Mucosa of gallbladder (tissue), 1 donor: ENCODE data around the gene ITGB1BP2. TPM values are rescaled to one million over a fixed set of nuclear protein-coding genes. Genes with fewer than 3 reads are reported as not detected.
"Not testable (repeated sequence)": the region's sequence is repeated elsewhere in the genome, so short reads cannot be mapped to it uniquely, and the experiment has no call there.

Experiments used
- DNase-seq: peaks from one replicate; pipeline ENCODE4 v3.0.0-alpha.2; 2020; ENCODE audit warnings: low spot score
- total RNA-seq: library from RNA; stranded (reverse); gene quantifications from one replicate; pipeline ENCODE4 v1.2.1, GENCODE V29; 2021
- donor health status: DM: no; HTN: no; CAD: no.

Gene ITGB1BP2
- total RNA-seq, 1 donor from 2014 or later = 7.0 TPM

DNA sequence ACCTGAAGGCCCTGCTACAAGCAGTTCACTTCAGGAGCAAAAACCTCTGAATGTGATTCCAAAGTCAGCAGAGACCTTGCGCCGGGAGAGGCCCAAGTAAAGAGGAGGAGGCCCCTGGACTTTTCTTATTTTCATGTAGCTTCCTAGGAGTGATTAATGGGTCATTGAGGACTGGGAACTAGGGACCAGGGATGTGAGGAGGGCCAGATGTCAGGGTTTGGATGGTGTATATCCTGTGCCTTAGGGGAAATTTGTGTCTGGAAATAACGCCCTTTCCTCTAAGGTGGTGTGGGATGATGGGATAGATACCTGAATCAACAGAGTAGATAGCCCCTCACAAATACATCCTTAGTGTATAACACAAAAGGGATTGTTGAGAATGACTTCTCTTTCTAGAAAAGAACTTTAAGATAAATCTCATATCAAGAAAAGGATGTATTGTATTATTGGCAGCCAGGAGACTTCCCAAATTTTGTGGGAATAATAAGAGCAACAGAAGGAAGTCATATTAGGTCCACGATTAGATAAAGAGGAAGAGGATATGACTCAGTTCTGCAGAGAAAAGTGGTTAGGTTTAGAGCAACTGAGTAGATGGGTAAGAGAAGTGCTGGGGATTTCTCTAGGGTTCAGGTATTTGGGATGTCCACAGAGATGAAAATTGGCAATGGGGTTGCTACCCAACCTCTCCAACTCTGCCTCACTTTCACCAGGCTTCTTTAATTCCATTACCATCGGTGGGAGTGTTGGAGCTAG, 1.1 kb downstream of the ITGB1BP2 start:
- DNase-seq = no peak

GRCh38 chrX:71304561-71304960, 3.0 kb downstream of the ITGB1BP2 start:
- no peak for DNase-seq

DNA sequence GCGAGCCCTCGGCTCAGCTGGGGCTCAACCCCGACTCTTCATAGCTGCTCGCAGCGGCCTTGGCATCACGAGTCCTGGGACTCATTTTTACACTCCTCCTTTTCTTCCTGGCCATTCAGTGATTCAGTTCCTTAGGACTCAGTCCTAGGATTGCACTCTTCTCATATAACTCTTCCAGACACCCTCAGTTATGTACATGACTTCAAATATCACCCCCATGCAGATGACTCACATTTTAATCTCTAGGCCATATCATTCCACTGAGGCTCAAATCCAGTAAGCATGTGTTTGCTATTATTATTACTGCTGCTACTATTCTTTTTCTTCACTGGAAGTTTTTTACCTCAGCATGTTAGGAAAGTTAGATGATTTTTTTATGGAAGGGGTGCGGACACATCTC, 14.4 kb downstream of the ITGB1BP2 start:
- no peak for DNase-seq

GRCh38 chrX:71316959-71317358, 15.4 kb downstream of the ITGB1BP2 start:
- not testable (repeated sequence) for DNase-seq

DNA sequence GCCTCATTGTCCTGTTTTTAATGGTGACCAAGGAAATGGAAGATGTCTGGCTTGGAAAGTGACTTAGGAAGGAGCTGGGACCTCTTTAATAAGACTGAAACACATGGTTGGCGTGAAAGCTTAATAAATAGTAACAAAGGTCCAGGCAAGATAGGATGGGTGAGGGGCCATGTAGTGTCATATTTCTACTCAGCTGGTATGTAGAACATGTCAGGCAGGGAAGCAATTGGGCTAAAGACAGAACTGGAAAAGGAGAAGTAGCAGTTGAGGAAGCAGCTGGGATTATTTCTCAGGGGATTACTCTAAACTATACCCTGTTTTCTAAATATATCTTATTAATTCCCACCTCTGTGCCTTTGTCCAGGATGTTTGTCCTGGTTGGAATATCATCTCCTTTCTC, 18.6 kb downstream of the ITGB1BP2 start:
- DNase-seq = no peak

GRCh38 chrX:71321731-71322130, 20.2 kb downstream of the ITGB1BP2 start:
- DNase-seq = no peak

DNA sequence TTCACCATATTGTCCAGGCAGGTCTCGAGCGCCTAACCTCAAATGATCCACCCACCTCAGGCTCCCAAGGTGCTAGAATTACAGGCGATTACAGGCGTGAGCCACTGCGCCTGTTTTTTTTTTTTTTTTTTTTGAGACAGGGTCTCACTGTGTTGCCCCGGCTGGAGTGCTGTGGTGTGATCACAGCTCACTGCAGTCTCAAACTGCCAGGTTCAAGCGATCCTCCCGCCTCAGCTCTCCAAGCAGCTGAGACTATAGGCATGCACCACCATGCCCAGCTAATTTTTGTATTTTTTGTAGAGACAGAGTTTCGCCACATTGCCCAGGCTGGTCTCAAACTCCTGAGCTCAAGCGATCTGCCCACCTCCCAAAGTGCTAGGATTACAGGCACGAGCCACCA, 22.9 kb downstream of the ITGB1BP2 start:
- DNase-seq = not testable (repeated sequence)

DNA sequence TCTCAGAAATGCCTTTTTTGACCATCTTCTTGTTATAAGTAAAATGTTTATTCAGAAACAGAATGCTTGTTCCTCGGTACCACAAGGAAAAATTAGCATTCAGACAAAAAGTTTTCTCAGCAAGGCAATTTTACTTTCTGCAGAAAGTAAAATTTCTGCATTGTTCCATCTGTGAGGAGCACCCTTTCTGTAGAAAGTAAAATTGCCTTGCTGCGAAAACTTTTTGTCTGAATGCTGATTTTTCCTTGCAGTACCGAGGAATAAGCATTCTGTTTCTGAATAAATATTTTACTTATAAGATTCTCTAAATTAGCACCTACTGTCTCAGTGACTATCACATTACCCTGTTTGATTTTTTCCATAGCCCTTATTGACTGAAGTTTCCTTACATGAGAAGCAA, 24.8 kb downstream of the ITGB1BP2 start:
- DNase-seq = no peak

- not testable (repeated sequence) for DNase-seq
Observed at GRCh38 chrX:71349151-71349665, 47.7 kb downstream of the ITGB1BP2 start.

- DNase-seq = not testable (repeated sequence)
Observed at GRCh38 chrX:71349867-71350266, 48.3 kb downstream of the ITGB1BP2 start.

- not testable (repeated sequence) for DNase-seq
Observed at GRCh38 chrX:71352439-71352838, 50.9 kb downstream of the ITGB1BP2 start.

Other genes with a start within 250 kb of the ITGB1BP2 start
- gene SNX12, start 233.4 kb upstream of the ITGB1BP2 start, total RNA-seq = 65.3 TPM
- gene FOXO4, start 205.9 kb upstream of the ITGB1BP2 start, total RNA-seq = 42.3 TPM
- not detected for gene CXorf65, start 195.0 kb upstream of the ITGB1BP2 start, total RNA-seq
- 8.9 TPM for gene IL2RG, start 190.2 kb upstream of the ITGB1BP2 start, total RNA-seq
- gene MED12, start 183.2 kb upstream of the ITGB1BP2 start, total RNA-seq = 43.2 TPM
- gene NLGN3, start 156.9 kb upstream of the ITGB1BP2 start, total RNA-seq = 2.5 TPM
- 228 TPM for gene GJB1, start 78.5 kb upstream of the ITGB1BP2 start, total RNA-seq
- 46.9 TPM for gene ZMYM3, start 47.6 kb upstream of the ITGB1BP2 start, total RNA-seq
- 323 TPM for gene NONO, start 18.1 kb upstream of the ITGB1BP2 start, total RNA-seq
- 44.2 TPM for gene TAF1, start 64.6 kb downstream of the ITGB1BP2 start, total RNA-seq
- gene OGT, start 231.4 kb downstream of the ITGB1BP2 start, total RNA-seq = 139 TPM